GM10266 (cell line): Measurements from ENCODE around the gene HOXA9.

Experiments
- DNase-seq: peaks from one replicate; pipeline ENCODE4 v3.0.0; 2012; ENCODE audit errors: extremely low spot score
- CTCF ChIP-seq: IDR thresholded peaks from 2 replicates; pipeline ENCODE4 v1.5.1; 2012; ENCODE audit warnings: mild to moderate bottlenecking, low read depth; ENCODE audit not compliant: control insufficient read depth, insufficient read depth; ENCODE audit errors: missing control alignments

Gene HOXA9

GRCh38 chr7:27119412-27119911 lies 45.9 kb downstream of the HOXA9 start:
- no peak for TF ChIP-seq CTCF
- no peak for DNase-seq

- no peak for DNase-seq
- no peak for TF ChIP-seq CTCF
These were observed 46.8 kb downstream of the HOXA9 start for GRCh38 chr7:27118580-27118979.

GRCh38 chr7:27117887-27118491 lies 47.3 kb downstream of the HOXA9 start:
- TF ChIP-seq CTCF = no peak
- no peak for DNase-seq

GRCh38 chr7:27116962-27117886 lies 48.1 kb downstream of the HOXA9 start:
- no peak for DNase-seq
- TF ChIP-seq CTCF = no peak

- DNase-seq = no peak
- TF ChIP-seq CTCF = no peak
These were observed 49.0 kb downstream of the HOXA9 start for GRCh38 chr7:27116031-27116961.

- no peak for TF ChIP-seq CTCF
- no peak for DNase-seq
These were observed 49.9 kb downstream of the HOXA9 start for GRCh38 chr7:27115221-27116026.
